GM19452 (cell line): ENCODE data around the gene FAM171A2.

Source experiments
- ATAC-seq: cut with Tn5 transposase; IDR thresholded peaks from one replicate; pipeline ENCODE4 v1.9.1; 2021; ENCODE audit not compliant: unreplicated experiment

FAM171A2 gene

DNA sequence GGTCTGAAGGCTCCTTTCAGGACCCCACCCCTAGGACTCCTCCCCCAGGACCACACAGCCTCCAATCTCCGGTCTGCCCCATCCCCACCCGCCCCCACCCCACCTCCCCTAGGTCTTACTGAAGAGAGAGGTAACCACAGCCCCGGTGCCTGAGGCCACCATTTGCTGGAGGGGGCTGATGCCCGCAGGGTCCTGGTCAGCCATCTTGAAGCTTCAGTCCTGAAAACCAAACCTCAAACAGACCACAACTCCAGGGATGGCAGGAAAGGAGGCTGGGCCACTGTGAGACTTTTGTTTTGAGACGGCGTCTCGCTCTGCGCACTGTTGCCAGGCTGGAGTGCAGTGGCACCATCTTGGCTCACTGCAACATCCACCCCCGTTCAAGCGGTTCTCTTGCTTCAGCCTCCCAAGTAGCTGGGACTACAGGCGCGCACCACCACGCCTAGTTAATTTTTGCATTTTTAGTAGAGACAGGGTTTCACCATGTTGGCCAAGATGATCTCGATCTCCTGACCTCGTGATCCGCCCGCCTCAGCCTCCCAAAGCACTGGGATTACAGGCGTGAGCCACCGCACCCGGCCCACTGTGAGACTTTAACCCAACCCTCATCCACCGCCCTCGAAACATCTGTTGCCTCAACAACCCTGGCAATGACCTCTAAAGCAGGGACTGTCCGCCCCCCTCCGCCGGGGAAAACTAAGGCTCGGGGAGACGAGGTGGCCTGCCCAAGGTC, 40.1 kb downstream of the FAM171A2 start:
- no peak for ATAC-seq

DNA sequence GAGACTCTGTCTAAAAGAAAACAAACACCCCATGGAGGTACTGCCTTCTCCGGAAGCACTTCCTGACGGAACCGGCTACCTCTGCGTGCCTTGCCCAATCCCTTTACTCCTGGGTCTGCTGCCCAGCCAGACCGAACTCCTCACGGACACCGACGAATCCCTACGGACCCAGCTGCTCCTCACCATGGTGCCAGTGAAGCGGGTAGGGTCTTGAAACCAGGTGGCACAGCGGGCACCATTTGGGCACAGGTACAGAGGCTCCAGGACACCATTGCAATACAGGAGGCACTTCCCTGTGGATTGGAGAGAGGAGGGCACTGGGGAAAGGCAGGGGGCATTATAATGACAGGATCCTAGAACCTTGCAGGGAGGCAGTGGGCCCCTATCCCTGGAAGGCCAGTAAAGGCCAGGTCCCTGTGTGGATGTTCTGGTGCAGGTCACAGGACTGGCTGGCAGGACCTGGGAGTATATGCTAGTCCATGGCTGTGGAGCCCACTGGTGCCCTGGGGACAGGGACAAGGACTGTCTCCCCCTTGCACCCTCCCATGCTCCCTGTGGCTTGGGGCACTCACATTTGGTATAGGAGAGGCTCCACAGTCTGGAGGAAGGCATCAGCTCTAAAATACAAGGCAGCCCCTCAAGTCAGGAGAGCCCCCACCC, 41.3 kb downstream of the FAM171A2 start:
- ATAC-seq: no peak

DNA sequence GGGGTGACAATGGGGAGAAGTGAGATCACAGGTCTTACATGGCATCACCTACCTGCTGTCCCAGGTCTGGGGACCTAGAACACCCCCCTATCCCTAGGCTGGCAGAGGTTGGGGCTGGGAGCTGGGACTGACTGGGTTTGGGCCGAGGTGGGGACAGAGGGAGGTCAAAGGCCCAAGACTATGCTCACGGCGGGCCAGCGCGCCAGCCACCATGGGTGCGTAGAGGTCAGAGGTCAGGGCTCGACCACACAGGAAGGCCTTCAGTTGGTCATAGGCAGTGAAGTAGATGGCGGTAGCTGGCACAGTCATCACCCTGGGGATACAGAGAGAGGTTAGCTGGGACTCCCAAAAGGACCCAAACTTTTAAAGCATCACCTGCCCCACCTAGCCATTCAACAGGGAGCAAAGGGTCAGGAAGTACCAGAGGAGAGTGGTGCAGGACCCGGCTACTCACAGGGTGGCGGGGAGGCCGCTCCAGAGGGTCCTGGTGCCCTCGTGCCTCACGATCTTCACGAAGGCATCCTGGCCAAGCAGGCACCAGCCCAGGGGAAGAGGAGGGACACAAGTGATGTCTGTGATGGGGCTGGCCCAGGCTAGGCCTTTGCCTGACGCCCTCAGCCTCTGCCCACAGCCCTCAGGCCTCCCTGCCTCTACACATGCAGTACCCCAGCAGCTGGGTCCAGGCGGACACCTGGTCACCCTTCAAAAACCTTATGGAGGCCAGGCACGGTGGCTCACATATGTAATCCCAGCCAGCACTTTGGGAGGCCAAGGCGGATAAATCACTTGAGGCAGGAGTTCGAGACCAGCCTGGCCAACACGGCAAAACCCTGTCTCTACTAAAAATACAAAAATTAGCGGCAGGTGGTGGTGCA, 42.2 kb downstream of the FAM171A2 start:
- ATAC-seq: no peak

DNA sequence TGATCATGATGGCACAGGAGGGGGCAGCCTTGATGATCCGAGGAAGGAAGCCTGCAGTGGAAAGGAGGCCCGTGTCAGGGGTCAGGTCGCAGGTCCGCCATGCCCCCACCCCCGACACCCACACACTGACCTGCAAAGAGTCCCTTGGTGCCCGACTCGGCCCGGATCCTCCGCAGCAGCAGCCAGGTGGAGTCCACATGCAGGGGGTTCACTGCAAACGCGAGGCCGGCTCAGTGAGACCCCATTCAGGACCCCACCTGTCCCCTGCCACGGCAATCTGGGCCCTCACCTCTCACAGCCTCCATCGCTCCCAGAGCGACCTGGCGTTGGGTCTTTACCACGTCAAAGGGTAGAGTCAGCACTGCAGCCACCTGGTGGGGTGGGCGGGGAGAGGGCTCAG, 43.6 kb downstream of the FAM171A2 start:
- ATAC-seq: no peak

- ATAC-seq: no peak
These were observed 45.4 kb downstream of the FAM171A2 start for GRCh38 chr17:44318077-44318892.

GRCh38 chr17:44317545-44317944, 46.1 kb downstream of the FAM171A2 start:
- ATAC-seq: no peak

DNA sequence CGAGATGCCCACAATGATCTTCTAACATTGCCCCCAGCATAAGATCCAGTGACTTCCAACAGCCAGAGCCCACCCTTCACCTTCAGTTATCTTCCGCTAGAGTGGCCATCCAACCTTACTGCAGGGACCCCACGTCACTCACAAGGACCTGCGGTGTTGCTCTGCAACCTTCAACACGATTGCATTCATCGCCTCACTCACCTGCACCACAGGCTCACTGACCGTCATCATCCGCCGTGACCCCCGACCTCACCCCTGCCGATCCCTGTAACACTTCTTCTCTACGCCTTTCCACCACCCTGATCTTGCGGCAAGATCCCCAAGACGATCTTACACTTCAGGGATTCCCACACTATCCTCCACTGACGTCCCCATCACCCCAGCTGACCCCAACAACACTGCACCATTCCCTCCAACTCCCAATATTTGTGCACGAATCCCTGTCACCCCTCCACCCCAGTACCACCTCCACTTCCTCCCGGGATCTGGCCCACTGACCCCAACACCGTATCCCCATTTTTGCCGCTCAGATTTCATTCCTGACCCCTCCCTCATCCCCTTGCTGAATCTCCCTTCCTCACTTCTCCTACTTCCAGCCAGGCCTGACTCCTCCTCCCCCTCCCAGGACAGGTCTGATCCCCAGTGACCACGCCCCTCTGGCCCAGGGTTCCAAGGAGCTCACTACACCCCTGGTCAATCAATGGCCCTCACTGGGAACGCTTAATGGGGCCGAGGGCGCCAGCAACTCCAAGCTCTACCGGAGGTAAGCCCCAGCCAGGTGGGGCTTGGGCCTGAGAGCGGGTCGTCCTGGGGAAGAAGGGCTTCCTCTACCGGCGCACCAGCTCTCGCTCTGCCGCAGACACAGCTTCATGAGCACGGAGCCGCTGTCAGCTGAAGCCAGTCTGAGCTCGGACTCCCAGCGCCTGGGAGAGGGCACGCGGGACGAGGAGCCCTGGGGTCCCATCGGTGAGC, 47.6 kb downstream of the FAM171A2 start:
- ATAC-seq: no peak

GRCh38 chr17:44314869-44315661, 48.6 kb downstream of the FAM171A2 start:
- ATAC-seq: no peak

- no peak for ATAC-seq
These were observed 49.2 kb downstream of the FAM171A2 start for GRCh38 chr17:44314524-44314868.

DNA sequence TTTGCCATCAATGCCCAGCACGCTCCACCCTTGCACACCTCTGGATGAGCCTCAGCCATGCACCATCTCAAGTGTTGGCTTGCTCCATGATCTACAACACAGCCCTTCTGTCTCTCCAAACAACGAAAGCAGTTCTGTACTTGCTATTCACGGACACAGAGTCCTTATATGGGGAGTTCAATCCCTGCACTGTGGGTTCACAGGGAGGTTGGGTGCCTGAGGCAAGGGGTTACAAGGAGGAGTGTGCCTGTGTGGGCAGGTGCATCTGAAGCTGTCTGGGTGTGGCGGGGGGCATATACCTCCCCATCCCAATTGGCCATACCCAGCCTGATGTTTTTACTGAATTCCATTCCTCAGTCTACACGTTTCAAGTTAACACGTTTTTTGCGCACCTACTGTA, 49.6 kb downstream of the FAM171A2 start:
- no peak for ATAC-seq

DNA sequence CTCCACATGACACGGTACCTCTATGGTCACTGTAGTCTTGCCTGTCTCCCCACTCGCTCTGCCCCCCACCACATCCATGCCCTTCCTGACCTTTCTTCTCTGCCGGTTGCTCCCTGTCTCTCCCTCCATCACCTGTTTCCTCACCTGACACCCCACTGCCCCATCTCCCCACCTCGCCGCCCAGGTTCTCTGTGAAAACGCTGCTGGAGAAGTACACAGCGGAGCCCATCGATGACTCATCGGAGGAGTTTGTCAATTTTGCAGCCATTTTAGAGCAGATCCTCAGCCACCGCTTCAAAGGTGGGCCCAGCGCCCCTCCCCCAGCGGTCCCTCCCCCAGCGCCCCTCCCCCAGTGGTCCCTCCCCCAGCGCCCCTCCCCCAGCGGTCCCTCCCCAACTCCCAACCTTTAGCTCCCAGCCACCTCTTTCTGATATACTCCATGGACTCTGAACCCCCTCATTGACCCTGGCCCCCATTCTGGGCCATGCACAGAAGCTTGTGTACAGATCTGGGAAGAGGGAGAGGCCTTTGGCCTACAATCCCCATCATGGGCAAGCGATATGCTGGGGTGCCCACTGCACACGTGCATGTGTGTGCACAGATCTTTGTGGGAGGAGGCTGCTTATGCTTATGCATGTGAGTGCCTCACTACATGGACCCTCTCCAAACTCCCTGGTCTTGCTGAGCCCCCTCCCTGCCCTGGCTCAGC, 51.1 kb downstream of the FAM171A2 start:
- ATAC-seq: no peak

DNA sequence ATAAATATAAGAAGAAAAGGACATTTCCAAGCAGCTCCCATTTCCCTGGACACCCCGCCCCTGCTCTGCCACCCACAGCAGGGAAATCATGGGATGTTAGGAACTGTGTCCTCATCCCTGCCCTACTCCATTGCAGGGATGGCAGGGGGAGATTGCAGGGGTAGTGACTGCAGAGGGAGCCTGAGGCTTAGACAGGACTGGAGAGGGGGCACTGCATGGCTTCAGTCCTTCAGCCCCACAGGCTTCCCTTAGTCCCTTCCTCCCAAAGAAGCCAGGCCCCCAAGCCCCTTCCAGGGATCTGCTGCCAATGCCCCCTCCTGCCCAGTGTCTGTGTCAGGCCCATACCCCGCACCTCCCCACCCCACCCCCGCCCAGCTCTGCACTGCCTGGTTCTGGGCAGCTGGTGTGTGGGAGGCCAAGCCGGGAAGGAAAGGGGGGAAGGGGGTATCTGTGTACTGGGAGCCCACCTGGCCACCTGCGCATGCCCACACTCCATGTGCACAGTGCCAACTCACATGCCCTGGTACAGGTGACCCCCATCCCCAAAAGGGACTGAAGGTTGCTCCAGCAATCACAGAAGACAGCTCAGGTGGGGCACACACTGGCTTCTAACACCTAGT, 52.0 kb downstream of the FAM171A2 start:
- no peak for ATAC-seq

DNA sequence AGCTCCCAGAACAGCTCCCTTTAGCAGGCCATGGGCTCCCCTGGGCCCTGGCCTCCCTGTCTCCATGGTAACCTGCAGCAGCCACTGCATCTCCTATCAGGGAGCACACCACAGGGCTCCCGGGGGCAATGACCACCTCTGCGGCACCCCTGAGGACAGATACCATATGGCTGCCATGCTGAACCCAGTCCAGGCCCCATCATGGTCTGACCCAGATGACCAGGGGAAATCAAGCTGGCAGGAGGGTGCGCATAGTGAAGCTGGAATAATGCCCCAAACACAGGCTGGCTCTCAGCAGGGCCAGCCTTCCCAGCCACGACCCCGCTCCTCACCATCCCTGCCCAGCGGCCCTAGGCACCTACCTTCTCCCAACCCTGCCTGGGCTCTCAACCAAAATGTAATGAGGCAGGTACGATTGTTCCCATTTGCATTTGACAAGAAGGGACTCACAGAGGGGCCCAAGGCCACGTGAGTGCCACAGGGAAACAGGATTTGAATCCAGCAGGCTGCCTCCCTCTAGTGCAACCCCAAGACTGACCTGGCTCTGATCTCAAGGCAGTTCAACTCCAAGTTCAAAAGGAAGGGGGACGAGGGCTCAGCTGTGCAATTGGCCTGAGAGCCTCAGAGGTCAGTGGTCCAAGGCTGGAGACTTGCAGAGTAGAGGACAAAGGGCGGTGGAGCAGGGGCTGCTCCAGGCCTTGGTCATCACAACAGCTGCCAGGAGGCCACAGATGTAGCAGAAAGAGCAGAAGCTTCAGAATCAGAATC, 52.9 kb downstream of the FAM171A2 start:
- ATAC-seq: no peak

DNA sequence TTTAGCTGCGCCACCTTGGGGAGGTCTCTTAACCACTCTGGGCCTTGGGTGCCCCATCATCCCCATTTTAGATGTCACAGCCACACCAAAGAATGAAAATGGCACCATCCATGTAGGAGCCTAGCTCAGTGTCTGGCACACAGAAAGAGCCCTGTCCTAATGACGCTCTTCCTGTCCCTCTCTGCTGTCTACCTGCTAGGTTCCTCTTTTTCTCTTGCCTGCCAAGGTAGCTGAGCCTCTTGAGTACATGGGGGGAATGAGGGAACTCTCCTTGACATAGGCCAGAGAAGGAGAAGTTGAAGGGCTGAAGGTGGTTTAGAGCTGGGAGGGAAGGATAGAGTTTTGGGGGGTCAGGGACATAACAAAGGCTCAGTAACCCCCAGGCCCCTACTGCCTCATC, 53.5 kb downstream of the FAM171A2 start:
- ATAC-seq: no peak

- no peak for ATAC-seq
These were observed 54.2 kb downstream of the FAM171A2 start for GRCh38 chr17:44309472-44309871.

GRCh38 chr17:44308865-44309264, 54.8 kb downstream of the FAM171A2 start:
- ATAC-seq: no peak

GRCh38 chr17:44308320-44308818, 55.3 kb downstream of the FAM171A2 start, which contains the start of gene RUNDC3A:
TSS of gene RUNDC3A (plus strand) at chr17:44308601. CDS start at chr17:44308833, 232 bp downstream.
- no peak for ATAC-seq
